Fibroblast of skin of back (primary cell): ENCODE measurements around the gene E2F3.

ENCODE experiments used
- DNase-seq: peaks from one replicate; pipeline ENCODE4 v3.0.0-alpha.2; 2013

The E2F3 gene

GRCh38 chr6:20534295-20535262 is 132.9 kb downstream of the E2F3 start, which contains the start of gene CDKAL1:
TSS of gene CDKAL1 (plus strand) at chr6:20534457. CDS start at chr6:20546351, 11,894 bp downstream.
- DNase-seq = peak; percentile 95

GRCh38 chr6:20538131-20538662 is 136.5 kb downstream of the E2F3 start:
- DNase-seq = no peak

- no peak for DNase-seq
Measured at GRCh38 chr6:20538907-20539306, 137.2 kb downstream of the E2F3 start.

GRCh38 chr6:20539387-20539786 is 137.7 kb downstream of the E2F3 start:
- DNase-seq = no peak

GRCh38 chr6:20540683-20541082 is 139.0 kb downstream of the E2F3 start:
- no peak for DNase-seq

- DNase-seq = no peak
Measured at GRCh38 chr6:20541382-20541781, 139.7 kb downstream of the E2F3 start.

GRCh38 chr6:20542927-20543602 is 141.4 kb downstream of the E2F3 start:
- DNase-seq = peak; percentile 37
